GM12878 (cell line): ENCODE measurements around the gene DNAH9. TPM values are rescaled to one million over a fixed set of nuclear protein-coding genes. Genes with fewer than 3 reads are reported as not detected.

Source experiments
- BCL11A ChIP-seq: IDR thresholded peaks from 2 replicates; pipeline ENCODE4 v1.6.1; 2011; ENCODE audit warnings: low read depth, low read length
- CREB1 ChIP-seq: IDR thresholded peaks from 2 replicates; pipeline ENCODE4 v1.6.1; 2012; ENCODE audit warnings: low read depth, mild to moderate bottlenecking, inconsistent platforms
- DPF2 ChIP-seq: fragments of 450-650 bp; IDR thresholded peaks from 2 replicates; pipeline ENCODE4 v1.6.1; 2017; ENCODE audit warnings: mild to moderate bottlenecking
- KDM1A ChIP-seq: fragments of 200-600 bp; sonication (generic); IDR thresholded peaks from 2 replicates; pipeline ENCODE4 v1.6.1; 2016; ENCODE audit warnings: borderline replicate concordance
- MYC ChIP-seq: IDR thresholded peaks from 2 replicates; pipeline ENCODE4 v1.6.1; 2011; ENCODE audit warnings: mild to moderate bottlenecking, low read length, moderate library complexity, inconsistent platforms; ENCODE audit not compliant: insufficient read depth, insufficient replicate concordance, insufficient read length, severe bottlenecking
- PAX8 ChIP-seq: fragments of 450-650 bp; IDR thresholded peaks from 2 replicates; pipeline ENCODE4 v1.6.1; 2017; ENCODE audit warnings: mild to moderate bottlenecking, moderate library complexity
- RB1 ChIP-seq: fragments of 450-650 bp; formaldehyde crosslinking; IDR thresholded peaks from 2 replicates; pipeline ENCODE4 v1.6.1; 2017; ENCODE audit warnings: mild to moderate bottlenecking, borderline replicate concordance
- SMAD1 ChIP-seq: fragments of 450-650 bp; IDR thresholded peaks from 2 replicates; pipeline ENCODE4 v1.6.1; 2018; ENCODE audit warnings: mild to moderate bottlenecking, low read depth; ENCODE audit not compliant: partially characterized antibody
- SPI1 ChIP-seq: IDR thresholded peaks from 2 replicates; pipeline ENCODE4 v1.6.1; 2011; ENCODE audit warnings: low read depth, mild to moderate bottlenecking, low read length, moderate library complexity, borderline replicate concordance; ENCODE audit not compliant: insufficient read depth
- TCF12 ChIP-seq: IDR thresholded peaks from 2 replicates; pipeline ENCODE4 v1.6.1; 2011; ENCODE audit warnings: low read depth, mild to moderate bottlenecking, low read length
- YBX1 ChIP-seq: fragments of 450-650 bp; IDR thresholded peaks from 2 replicates; pipeline ENCODE4 v1.6.1; 2016; ENCODE audit warnings: antibody characterized with exemption
- polyA plus RNA-seq, 11 experiments: library from polyadenylated mRNA; depleted of rRNA in 4 of 11; unstranded in 6 of 11; stranded (reverse) in 5 of 11; fragments of >200 nt; fragmentation: Nextera tagmentation in 4 of 11; fragmentation: Illumina TruSeq in 1 of 11; extraction: Ambion mirVana in 4 of 11; extraction: Trizol in 1 of 11; gene quantifications; 1 replicate in 1 of 11; 2 replicates in 10 of 11; pipeline versions ENCODE4 v1.2.1 to v1.2.3, GENCODE V29; 2011 to 2016; ENCODE audit warnings: inconsistent platforms in 2 of 11, missing spikeins in 2 of 11, low read depth in 1 of 11
- total RNA-seq, 4 experiments: library from RNA; depleted of rRNA in 3 of 4; stranded (reverse); fragments of >200 nt in 3 of 4; fragmentation: Illumina TruSeq in 1 of 4; extraction: Trizol in 1 of 4; gene quantifications; 2 replicates each; pipeline versions ENCODE4 v1.2.1 to v1.2.3, GENCODE V29; 2013 to 2021
- TF ChIP-seq, protein P1 (sequence below): fragments of 450-650 bp; IDR thresholded peaks from 2 replicates; pipeline ENCODE4 v1.6.1; 2017; ENCODE audit warnings: mild to moderate bottlenecking, moderate library complexity
- TF ChIP-seq, protein P2 (sequence below): IDR thresholded peaks from 2 replicates; pipeline ENCODE4 v1.6.1; 2012; ENCODE audit warnings: low read depth, low read length, improper control_type of control experiment
- TF ChIP-seq, protein P3 (sequence below): fragments of 450-650 bp; IDR thresholded peaks from 2 replicates; pipeline ENCODE4 v1.6.1; 2018; ENCODE audit warnings: mild to moderate bottlenecking, low read depth, moderate library complexity; ENCODE audit not compliant: partially characterized antibody
- TF ChIP-seq, protein P4 (sequence below): fragments of 450-650 bp; formaldehyde crosslinking; IDR thresholded peaks from 2 replicates; pipeline ENCODE4 v1.4.0; 2022; ENCODE audit warnings: mild to moderate bottlenecking, moderate library complexity
- TF ChIP-seq, protein P5 (sequence below), 3 experiments: IDR thresholded peaks in 2 of 3; conservative IDR thresholded peaks in 1 of 3; 2 replicates each; pipeline ENCODE4 v1.5.1; 2011; ENCODE audit warnings: low read depth in 3 of 3, low read length in 3 of 3, mild to moderate bottlenecking in 3 of 3, control low read depth in 2 of 3, moderate library complexity in 2 of 3, inconsistent platforms in 1 of 3, mixed read lengths in 1 of 3; ENCODE audit not compliant: control insufficient read depth in 2 of 3, insufficient read depth in 1 of 3; ENCODE audit errors: extremely low read depth in 1 of 3

DNAH9 gene
- total and polyA plus RNA-seq, 10 of the 15 experiments (the other 5 are each of a cell fraction or from before 2014, with no cell fraction given) = 0.10 to 0.40 (median 0.19) TPM; not detected in 7

DNA sequence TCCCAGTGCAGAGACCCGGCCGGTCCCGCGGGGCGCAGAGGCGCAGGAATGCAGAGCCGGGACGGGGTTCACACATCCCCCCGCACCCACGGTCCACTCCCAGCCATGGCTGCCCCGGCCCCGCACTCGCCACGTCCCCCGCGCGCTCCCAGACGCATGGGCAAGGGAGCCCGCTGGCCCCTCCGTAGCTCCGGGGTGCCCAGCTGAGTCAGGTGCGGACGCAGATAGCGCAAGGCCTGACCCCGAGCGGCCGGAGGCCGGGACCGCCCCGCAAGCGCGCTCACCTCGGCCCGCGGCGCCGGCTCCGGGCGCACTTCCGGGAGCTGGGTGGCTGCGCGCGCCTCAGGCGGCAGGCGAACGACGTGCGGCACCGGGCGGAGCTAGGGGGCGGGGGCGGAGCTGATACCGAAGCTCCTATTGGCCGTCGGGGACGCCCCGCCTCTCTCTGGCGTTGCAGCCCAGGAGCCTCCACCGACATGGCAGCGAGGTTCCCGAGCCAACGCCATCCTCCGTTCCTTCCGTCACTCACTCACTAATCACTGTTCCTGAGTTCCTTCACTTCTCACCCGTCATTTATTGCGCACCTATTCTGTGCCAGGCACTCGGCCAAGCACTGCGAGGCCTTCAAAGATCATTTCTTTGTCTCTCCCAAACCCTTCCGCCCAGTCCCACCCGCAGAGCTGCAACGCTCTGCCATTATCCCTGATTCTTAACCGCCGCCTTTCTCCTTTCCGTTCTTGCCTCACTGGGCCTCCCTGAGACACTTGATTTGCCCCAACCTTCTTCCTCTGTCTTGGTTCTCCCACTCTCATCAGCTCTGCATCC, 399.1 kb downstream of the DNAH9 start, which contains the start of gene ZNF18 (continued):
- TF ChIP-seq, protein P1, sequence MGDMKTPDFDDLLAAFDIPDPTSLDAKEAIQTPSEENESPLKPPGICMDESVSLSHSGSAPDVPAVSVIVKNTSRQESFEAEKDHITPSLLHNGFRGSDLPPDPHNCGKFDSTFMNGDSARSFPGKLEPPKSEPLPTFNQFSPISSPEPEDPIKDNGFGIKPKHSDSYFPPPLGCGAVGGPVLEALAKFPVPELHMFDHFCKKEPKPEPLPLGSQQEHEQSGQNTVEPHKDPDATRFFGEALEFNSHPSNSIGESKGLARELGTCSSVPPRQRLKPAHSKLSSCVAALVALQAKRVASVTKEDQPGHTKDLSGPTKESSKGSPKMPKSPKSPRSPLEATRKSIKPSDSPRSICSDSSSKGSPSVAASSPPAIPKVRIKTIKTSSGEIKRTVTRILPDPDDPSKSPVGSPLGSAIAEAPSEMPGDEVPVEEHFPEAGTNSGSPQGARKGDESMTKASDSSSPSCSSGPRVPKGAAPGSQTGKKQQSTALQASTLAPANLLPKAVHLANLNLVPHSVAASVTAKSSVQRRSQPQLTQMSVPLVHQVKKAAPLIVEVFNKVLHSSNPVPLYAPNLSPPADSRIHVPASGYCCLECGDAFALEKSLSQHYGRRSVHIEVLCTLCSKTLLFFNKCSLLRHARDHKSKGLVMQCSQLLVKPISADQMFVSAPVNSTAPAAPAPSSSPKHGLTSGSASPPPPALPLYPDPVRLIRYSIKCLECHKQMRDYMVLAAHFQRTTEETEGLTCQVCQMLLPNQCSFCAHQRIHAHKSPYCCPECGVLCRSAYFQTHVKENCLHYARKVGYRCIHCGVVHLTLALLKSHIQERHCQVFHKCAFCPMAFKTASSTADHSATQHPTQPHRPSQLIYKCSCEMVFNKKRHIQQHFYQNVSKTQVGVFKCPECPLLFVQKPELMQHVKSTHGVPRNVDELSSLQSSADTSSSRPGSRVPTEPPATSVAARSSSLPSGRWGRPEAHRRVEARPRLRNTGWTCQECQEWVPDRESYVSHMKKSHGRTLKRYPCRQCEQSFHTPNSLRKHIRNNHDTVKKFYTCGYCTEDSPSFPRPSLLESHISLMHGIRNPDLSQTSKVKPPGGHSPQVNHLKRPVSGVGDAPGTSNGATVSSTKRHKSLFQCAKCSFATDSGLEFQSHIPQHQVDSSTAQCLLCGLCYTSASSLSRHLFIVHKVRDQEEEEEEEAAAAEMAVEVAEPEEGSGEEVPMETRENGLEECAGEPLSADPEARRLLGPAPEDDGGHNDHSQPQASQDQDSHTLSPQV = 0 out of 2 replicates have a peak, but pooled peaks have one; percentile 58
- TF ChIP-seq SPI1 = no peak
- TF ChIP-seq MYC = peak; percentile 23
- peak; percentile 69; the same call in 1 of the 2 replicates for TF ChIP-seq CREB1
- TF ChIP-seq, protein P2, sequence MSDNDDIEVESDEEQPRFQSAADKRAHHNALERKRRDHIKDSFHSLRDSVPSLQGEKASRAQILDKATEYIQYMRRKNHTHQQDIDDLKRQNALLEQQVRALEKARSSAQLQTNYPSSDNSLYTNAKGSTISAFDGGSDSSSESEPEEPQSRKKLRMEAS = no peak; the same call in 1 of the 2 replicates
- TF ChIP-seq, protein P3, sequence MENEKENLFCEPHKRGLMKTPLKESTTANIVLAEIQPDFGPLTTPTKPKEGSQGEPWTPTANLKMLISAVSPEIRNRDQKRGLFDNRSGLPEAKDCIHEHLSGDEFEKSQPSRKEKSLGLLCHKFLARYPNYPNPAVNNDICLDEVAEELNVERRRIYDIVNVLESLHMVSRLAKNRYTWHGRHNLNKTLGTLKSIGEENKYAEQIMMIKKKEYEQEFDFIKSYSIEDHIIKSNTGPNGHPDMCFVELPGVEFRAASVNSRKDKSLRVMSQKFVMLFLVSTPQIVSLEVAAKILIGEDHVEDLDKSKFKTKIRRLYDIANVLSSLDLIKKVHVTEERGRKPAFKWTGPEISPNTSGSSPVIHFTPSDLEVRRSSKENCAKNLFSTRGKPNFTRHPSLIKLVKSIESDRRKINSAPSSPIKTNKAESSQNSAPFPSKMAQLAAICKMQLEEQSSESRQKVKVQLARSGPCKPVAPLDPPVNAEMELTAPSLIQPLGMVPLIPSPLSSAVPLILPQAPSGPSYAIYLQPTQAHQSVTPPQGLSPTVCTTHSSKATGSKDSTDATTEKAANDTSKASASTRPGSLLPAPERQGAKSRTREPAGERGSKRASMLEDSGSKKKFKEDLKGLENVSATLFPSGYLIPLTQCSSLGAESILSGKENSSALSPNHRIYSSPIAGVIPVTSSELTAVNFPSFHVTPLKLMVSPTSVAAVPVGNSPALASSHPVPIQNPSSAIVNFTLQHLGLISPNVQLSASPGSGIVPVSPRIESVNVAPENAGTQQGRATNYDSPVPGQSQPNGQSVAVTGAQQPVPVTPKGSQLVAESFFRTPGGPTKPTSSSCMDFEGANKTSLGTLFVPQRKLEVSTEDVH = no peak
- peak; percentile 79; the same call in 1 of the 2 replicates for TF ChIP-seq RB1
- TF ChIP-seq, protein P4, sequence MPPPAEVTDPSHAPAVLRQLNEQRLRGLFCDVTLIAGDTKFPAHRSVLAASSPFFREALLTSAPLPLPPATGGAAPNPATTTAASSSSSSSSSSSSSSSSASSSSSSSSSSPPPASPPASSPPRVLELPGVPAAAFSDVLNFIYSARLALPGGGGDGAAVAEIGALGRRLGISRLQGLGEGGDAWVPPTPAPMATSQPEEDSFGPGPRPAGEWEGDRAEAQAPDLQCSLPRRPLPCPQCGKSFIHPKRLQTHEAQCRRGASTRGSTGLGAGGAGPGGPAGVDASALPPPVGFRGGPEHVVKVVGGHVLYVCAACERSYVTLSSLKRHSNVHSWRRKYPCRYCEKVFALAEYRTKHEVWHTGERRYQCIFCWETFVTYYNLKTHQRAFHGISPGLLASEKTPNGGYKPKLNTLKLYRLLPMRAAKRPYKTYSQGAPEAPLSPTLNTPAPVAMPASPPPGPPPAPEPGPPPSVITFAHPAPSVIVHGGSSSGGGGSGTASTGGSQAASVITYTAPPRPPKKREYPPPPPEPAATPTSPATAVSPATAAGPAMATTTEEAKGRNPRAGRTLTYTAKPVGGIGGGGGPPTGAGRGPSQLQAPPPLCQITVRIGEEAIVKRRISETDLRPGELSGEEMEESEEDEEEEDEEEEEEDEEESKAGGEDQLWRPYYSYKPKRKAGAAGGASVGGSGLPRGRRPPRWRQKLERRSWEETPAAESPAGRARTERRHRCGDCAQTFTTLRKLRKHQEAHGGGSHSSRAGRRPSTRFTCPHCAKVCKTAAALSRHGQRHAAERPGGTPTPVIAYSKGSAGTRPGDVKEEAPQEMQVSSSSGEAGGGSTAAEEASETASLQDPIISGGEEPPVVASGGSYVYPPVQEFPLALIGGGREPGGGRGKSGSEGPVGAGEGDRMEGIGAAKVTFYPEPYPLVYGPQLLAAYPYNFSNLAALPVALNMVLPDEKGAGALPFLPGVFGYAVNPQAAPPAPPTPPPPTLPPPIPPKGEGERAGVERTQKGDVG = no peak
- no peak for TF ChIP-seq YBX1
- peak; percentile 36; the same call in 1 of the 2 replicates for TF ChIP-seq TCF12
- TF ChIP-seq PAX8 = no peak
- TF ChIP-seq, protein P5, sequence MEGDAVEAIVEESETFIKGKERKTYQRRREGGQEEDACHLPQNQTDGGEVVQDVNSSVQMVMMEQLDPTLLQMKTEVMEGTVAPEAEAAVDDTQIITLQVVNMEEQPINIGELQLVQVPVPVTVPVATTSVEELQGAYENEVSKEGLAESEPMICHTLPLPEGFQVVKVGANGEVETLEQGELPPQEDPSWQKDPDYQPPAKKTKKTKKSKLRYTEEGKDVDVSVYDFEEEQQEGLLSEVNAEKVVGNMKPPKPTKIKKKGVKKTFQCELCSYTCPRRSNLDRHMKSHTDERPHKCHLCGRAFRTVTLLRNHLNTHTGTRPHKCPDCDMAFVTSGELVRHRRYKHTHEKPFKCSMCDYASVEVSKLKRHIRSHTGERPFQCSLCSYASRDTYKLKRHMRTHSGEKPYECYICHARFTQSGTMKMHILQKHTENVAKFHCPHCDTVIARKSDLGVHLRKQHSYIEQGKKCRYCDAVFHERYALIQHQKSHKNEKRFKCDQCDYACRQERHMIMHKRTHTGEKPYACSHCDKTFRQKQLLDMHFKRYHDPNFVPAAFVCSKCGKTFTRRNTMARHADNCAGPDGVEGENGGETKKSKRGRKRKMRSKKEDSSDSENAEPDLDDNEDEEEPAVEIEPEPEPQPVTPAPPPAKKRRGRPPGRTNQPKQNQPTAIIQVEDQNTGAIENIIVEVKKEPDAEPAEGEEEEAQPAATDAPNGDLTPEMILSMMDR (IDR thresholded peaks at IDR 0.05 in 2 of 3, conservative IDR thresholded peaks at IDR 0.05 in 1 of 3; ENCODE audit: control insufficient read depth in 2 of 3, extremely low read depth in 1 of 3, insufficient read depth in 1 of 3, low read depth in 3 of 3, low read length in 3 of 3) = no peak
- no peak for TF ChIP-seq BCL11A
- TF ChIP-seq SMAD1 = no peak
- TF ChIP-seq DPF2 = peak; percentile 60; the same call in 1 of the 2 replicates
- TF ChIP-seq KDM1A = no peak
